K562 (cell line): ENCODE data around the gene PLAC8. TPM values are rescaled to one million over a fixed set of nuclear protein-coding genes. Genes with fewer than 3 reads are reported as not detected.

Source experiments
- ATAC-seq: fragments of 200-7000 bp; cut with Tn5 transposase; 3 replicates; pipeline ENCODE4 v1.9.1; 2020; ENCODE audit warnings: moderate library complexity
- BruUV-seq: library from RNA; stranded (reverse); fragments of 400-500 nt; replicated peaks from 2 replicates; lab custom pipeline; 2021; lab: Mats Ljungman, UMichigan
- CTCF ChIA-PET: fragments of 300-600 bp; formaldehyde crosslinking; extraction: SDS; loops from one replicate; lab custom pipeline; 2021; ENCODE audit warnings: low intra/inter-chr PET ratio; lab: Yijun Ruan, JAX
- POLR2A ChIA-PET: fragments of 300-600, 350-650 bp; sonication (Branson Sonifier 250); formaldehyde crosslinking; extraction: SDS; loops from one replicate; lab custom pipeline; 2021; ENCODE audit warnings: antibody characterized with exemption, inconsistent platforms; lab: Yijun Ruan, JAX
- DNase-seq, 4 experiments: peaks; one replicate each; pipeline versions ENCODE4 v3.0.0 to v3.0.0-alpha.2; 2011 to 2018; ENCODE audit warnings: low spot score in 3 of 4, mixed read lengths in 3 of 4; ENCODE audit errors: extremely low read depth in 1 of 4
- FAIRE-seq: peaks from 2 replicates; lab custom pipeline; 2011; peaks lifted over from hg19 to GRCh38; lab: Jason Lieb, UNC
- H2AFZ ChIP-seq: 2 replicates; pipeline ENCODE4 v1.6.0; 2011; ENCODE audit warnings: low read depth, low read length, control low read depth, inconsistent platforms
- H3K27ac ChIP-seq: fragments of 200-600 bp; 3 replicates; pipeline ENCODE4 v1.8.0; 2011; ENCODE audit warnings: low read depth, mild to moderate bottlenecking, control low read depth, inconsistent platforms, low read length, moderate library complexity, mixed read lengths; ENCODE audit errors: extremely low read depth
- H3K27me3 ChIP-seq, 2 experiments: fragments of 300-600 bp in 1 of 2; 2 replicates in 1 of 2; 3 replicates in 1 of 2; pipeline versions ENCODE4 v1.6.0 to v1.8.0; 2011; ENCODE audit warnings: inconsistent platforms in 2 of 2, low read length in 2 of 2, mild to moderate bottlenecking in 1 of 2, mixed read lengths in 1 of 2, moderate library complexity in 1 of 2; ENCODE audit not compliant: control insufficient read depth in 2 of 2, insufficient read depth in 2 of 2
- H3K36me3 ChIP-seq: fragments of 300-600 bp; 3 replicates; pipeline ENCODE4 v1.8.0; 2011; ENCODE audit warnings: mild to moderate bottlenecking, low read length, inconsistent platforms; ENCODE audit not compliant: control insufficient read depth, insufficient read depth
- H3K4me1 ChIP-seq, 2 experiments: fragments of 200-600 bp in 1 of 2; replicated peaks in 1 of 2; 2 replicates in 1 of 2; 3 replicates in 1 of 2; pipeline versions ENCODE4 v1.5.1 to v1.8.0; 2011; ENCODE audit warnings: inconsistent platforms in 2 of 2, low read length in 2 of 2, mild to moderate bottlenecking in 1 of 2, mixed read lengths in 1 of 2, moderate library complexity in 1 of 2; ENCODE audit not compliant: control insufficient read depth in 2 of 2, insufficient read depth in 2 of 2
- H3K4me2 ChIP-seq: 2 replicates; pipeline ENCODE4 v1.6.1; 2011; ENCODE audit warnings: low read length, control low read depth, inconsistent platforms, mixed read lengths; ENCODE audit not compliant: insufficient read depth
- H3K4me3 ChIP-seq: fragments of 200-600 bp; sonication (generic), shearing (Covaris generic); 2 replicates; pipeline ENCODE4 v1.5.1; 2016; ENCODE audit warnings: control low read depth, inconsistent platforms
- H3K79me2 ChIP-seq: fragments of 200-600 bp; 3 replicates; pipeline ENCODE4 v1.8.0; 2011; ENCODE audit warnings: low read length, inconsistent platforms; ENCODE audit not compliant: control insufficient read depth, insufficient read depth
- H3K9ac ChIP-seq, 2 experiments: 2 replicates each; pipeline versions ENCODE4 v1.6.0 to v1.6.1; 2011; ENCODE audit warnings: low read depth in 2 of 2, low read length in 2 of 2, control low read depth in 1 of 2, inconsistent platforms in 1 of 2, mild to moderate bottlenecking in 1 of 2, mixed read lengths in 1 of 2; ENCODE audit not compliant: insufficient read depth in 1 of 2
- H3K9me1 ChIP-seq: one replicate; pipeline ENCODE4 v1.6.0; 2011; ENCODE audit warnings: inconsistent platforms, mild to moderate bottlenecking, low read length, moderate library complexity; ENCODE audit not compliant: control insufficient read depth, insufficient read depth
- H3K9me3 ChIP-seq: replicated peaks from 2 replicates; pipeline ENCODE4 v1.5.1; 2011; ENCODE audit warnings: low read depth, low read length, inconsistent platforms; ENCODE audit not compliant: control insufficient read depth, insufficient read depth
- H4K20me1 ChIP-seq: replicated peaks from 2 replicates; pipeline ENCODE4 v1.6.1; 2011; ENCODE audit warnings: low read length, inconsistent platforms, mixed read lengths; ENCODE audit not compliant: control insufficient read depth, insufficient read depth
- ARID4B ChIP-seq: sonication (generic); formaldehyde crosslinking; IDR thresholded peaks from 2 replicates; pipeline ENCODE4 v1.8.0; 2022; ENCODE audit warnings: mild to moderate bottlenecking, missing genetic modification reagents
- BRCA1 ChIP-seq, 2 experiments: fragments of 450-650 bp in 1 of 2; sonication (generic) in 1 of 2; formaldehyde crosslinking in 1 of 2; IDR thresholded peaks; 2 replicates each; pipeline versions ENCODE4 v1.5.0 to v1.6.1; 2017 to 2020; ENCODE audit warnings: mild to moderate bottlenecking in 1 of 2, missing genetic modification reagents in 1 of 2
- CCAR2 ChIP-seq: fragments of 200-400 bp; formaldehyde crosslinking; IDR thresholded peaks from 2 replicates; pipeline ENCODE4 v1.6.1; 2017; ENCODE audit warnings: mild to moderate bottlenecking, low read depth, low read length
- EHMT2 ChIP-seq: fragments of 450-650 bp; IDR thresholded peaks from 2 replicates; pipeline ENCODE4 v1.6.1; 2018; ENCODE audit warnings: antibody characterized with exemption
- ETS2 ChIP-seq: IDR thresholded peaks from 2 replicates; pipeline ENCODE4 v1.6.1; 2016; ENCODE audit warnings: borderline replicate concordance, missing genetic modification characterization, mild to moderate bottlenecking, moderate library complexity, missing compliant biosample characterization; ENCODE audit not compliant: poor library complexity, severe bottlenecking
- FOSL1 ChIP-seq: fragments of 200-800 bp; sonication (Bioruptor generic); conservative IDR thresholded peaks from 2 replicates; pipeline ENCODE4 v1.6.1; 2016; ENCODE audit warnings: missing genetic modification characterization, missing compliant biosample characterization
- IRF9 ChIP-seq: fragments of 450-650 bp; IDR thresholded peaks from 2 replicates; pipeline ENCODE4 v1.6.1; 2016; ENCODE audit warnings: missing biosample characterization, missing genetic modification characterization
- NFRKB ChIP-seq: fragments of 450-650 bp; IDR thresholded peaks from 2 replicates; pipeline ENCODE4 v1.6.1; 2016; ENCODE audit warnings: low read depth
- PHF8 ChIP-seq: fragments of 200-600 bp; sonication (generic); IDR thresholded peaks from 2 replicates; pipeline ENCODE4 v1.6.1; 2012; ENCODE audit warnings: mixed run types, mild to moderate bottlenecking, inconsistent platforms, low read length, moderate library complexity, borderline replicate concordance
- SMARCB1 ChIP-seq: IDR thresholded peaks from 2 replicates; pipeline ENCODE4 v1.6.1; 2011; ENCODE audit warnings: improper control_type of control experiment, low read depth; ENCODE audit not compliant: insufficient read length
- YBX1 ChIP-seq: fragments of 450-650 bp; IDR thresholded peaks from 2 replicates; pipeline ENCODE4 v1.7.1; 2016; ENCODE audit warnings: mild to moderate bottlenecking
- ZFX ChIP-seq: sonication (generic); formaldehyde crosslinking; IDR thresholded peaks from 2 replicates; pipeline ENCODE4 v1.8.0; 2022; ENCODE audit warnings: mild to moderate bottlenecking, missing genetic modification reagents, moderate library complexity
- ZNF124 ChIP-seq: sonication (generic); formaldehyde crosslinking; IDR thresholded peaks from 2 replicates; pipeline ENCODE4 v1.8.1; 2022; ENCODE audit warnings: missing genetic modification reagents
- ZNF274 ChIP-seq: IDR thresholded peaks from 2 replicates; pipeline ENCODE4 v1.6.1; 2011; ENCODE audit warnings: low read depth, mild to moderate bottlenecking, low read length, moderate library complexity, borderline replicate concordance
- WGBS: fragments of 100-300 bp; shearing (Covaris generic); methylation state at CpG from one replicate; pipeline ENCODE4 v1.1.6; 2016; ENCODE audit warnings: low coverage, mixed read lengths; ENCODE audit not compliant: insufficient coverage; ENCODE audit errors: missing lambda C conversion rate; 5-methylcytosine and 5-hydroxymethylcytosine counted together
- in situ Hi-C: fragments of 300-500 bp; cut with MboI; formaldehyde crosslinking; loops from 4 replicates; pipeline ENCODE4 v1.15.0; 2018; ENCODE audit warnings: inconsistent platforms, mixed read lengths
- intact Hi-C: fragments of 100-400 bp; cut with micrococcal nuclease; formaldehyde crosslinking; loops from 2 replicates; pipeline ENCODE4 v1.14.2; 2022
- polyA plus RNA-seq, 8 experiments: library from polyadenylated mRNA; depleted of rRNA in 4 of 8; stranded (reverse) in 5 of 8; unstranded in 3 of 8; fragments of >200 nt; fragmentation: Nextera tagmentation in 2 of 8; fragmentation: Illumina TruSeq in 1 of 8; extraction: Ambion mirVana in 2 of 8; extraction: Trizol in 1 of 8; gene quantifications; 2 replicates each; pipeline versions ENCODE4 v1.2.1 to v1.2.3, GENCODE V29; 2011 to 2014; ENCODE audit warnings: inconsistent platforms in 1 of 8, missing spikeins in 1 of 8
- total RNA-seq, 7 experiments: library from RNA; depleted of rRNA in 6 of 7; stranded (reverse); fragments of >200 nt in 6 of 7; fragmentation: Illumina TruSeq in 2 of 7; extraction: Trizol in 2 of 7; gene quantifications; 2 replicates each; pipeline versions ENCODE4 v1.2.1 to v1.2.3, GENCODE V29; 2011 to 2021; ENCODE audit warnings: low replicate concordance in 1 of 7
- TF ChIP-seq, protein P1 (sequence below): fragments of 250-450 bp; sonication (Bioruptor Pico); IDR thresholded peaks from 2 replicates; pipeline ENCODE4 v1.8.0; 2022; ENCODE audit warnings: inconsistent platforms, mild to moderate bottlenecking, moderate library complexity, borderline replicate concordance

PLAC8 gene
- total and polyA plus RNA-seq, 9 of the 15 experiments (the other 6 are each of a cell fraction or from before 2014, with no cell fraction given), result 0.27 to 0.51 TPM; not detected in 7

DNA sequence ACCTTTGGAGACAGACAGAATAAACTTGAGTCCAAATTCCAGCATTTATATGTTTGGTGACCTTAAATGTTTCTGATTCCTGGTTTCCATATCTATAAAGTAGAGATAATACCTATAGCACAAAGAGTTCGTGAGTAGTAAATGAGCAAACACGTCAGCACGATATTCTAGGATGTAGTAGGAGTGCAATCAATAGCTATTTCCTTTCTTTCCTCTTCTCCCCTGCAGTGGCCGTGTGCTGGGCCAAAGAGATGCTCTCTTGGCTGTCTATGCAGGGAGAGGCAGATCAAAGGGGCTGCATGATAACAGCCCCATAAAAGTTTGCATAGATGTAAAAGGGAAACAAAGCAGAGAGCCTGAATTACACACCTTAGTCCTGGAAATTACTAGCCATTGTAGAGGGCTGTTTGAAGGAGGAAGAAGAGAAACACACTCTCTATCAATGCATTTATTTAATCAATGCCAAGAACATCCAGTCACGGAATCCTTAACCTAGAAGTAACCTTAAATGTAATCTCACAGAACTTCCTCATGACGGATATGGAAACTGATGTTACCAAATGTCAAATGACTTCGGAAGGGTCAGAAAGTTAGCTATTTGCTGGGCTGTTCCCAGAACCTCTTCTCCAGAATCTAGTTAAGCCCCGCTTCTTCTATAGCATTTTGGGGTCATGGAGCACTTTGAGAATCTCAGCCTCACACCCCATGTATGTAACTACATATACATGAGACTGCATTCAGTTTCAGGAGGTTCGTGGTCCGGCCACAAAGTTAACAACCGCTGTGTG, 35.5 kb upstream of the PLAC8 start:
- no peaks in the 10 kb centered on the region for H3K79me2 ChIP-seq
- H3K36me3 ChIP-seq, result no peaks in the 10 kb centered on the region
- no peaks in the 10 kb centered on the region for H3K9me3 ChIP-seq
- no peaks in the 10 kb centered on the region for H4K20me1 ChIP-seq
- no peak overlapping the region for H3K9ac ChIP-seq
- DNase-seq (no peak), FAIRE-seq (no peak), ATAC-seq (no peak)
- no peak overlapping the region for H3K4me3 ChIP-seq
- intact Hi-C loops, result no loop called here
- no peaks in the 10 kb centered on the region for H3K4me1 ChIP-seq
- POLR2A ChIA-PET, result interaction anchor here (0.8 to 0.9 kb wide), 2 partner anchors 10 to 298 kb away, joined by 3 to 4 read pairs; no protein-coding TSS in a partner anchor
- no peak overlapping the region for H3K4me2 ChIP-seq
- H3K27ac ChIP-seq, result no peak overlapping the region
- in situ Hi-C loops, result no loop called here
- no TSS peak for BruUV-seq
- CTCF ChIA-PET, result interaction anchor here (0.6 kb wide), 1 partner anchor 332 kb away, joined by 4 read pairs; no protein-coding TSS in a partner anchor
- WGBS, result 2% methylated on average over 11 of the region's 11 CpGs
- no peaks in the 10 kb centered on the region for H3K9me1 ChIP-seq
- peaks cover 23 to 24% of the 10 kb centered on the region in 2 experiments; a peak in 4 of 5 replicates for H3K27me3 ChIP-seq
- no peak overlapping the region for H2AFZ ChIP-seq
- TF ChIP-seq, protein P1, sequence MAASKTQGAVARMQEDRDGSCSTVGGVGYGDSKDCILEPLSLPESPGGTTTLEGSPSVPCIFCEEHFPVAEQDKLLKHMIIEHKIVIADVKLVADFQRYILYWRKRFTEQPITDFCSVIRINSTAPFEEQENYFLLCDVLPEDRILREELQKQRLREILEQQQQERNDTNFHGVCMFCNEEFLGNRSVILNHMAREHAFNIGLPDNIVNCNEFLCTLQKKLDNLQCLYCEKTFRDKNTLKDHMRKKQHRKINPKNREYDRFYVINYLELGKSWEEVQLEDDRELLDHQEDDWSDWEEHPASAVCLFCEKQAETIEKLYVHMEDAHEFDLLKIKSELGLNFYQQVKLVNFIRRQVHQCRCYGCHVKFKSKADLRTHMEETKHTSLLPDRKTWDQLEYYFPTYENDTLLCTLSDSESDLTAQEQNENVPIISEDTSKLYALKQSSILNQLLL (CRISPR knock-in tag), result no peak
- no peak for TF ChIP-seq ZNF274
- no peak for TF ChIP-seq SMARCB1
- TF ChIP-seq ZNF124 (CRISPR knock-in tag), result no peak
- no peak for TF ChIP-seq FOSL1 (tag)
- no peak for TF ChIP-seq IRF9 (tag)
- TF ChIP-seq NFRKB, result no peak
- TF ChIP-seq ETS2 (tag), result no peak
- no peak for TF ChIP-seq BRCA1 (IDR thresholded peaks at IDR 0.05)
- TF ChIP-seq BRCA1 (CRISPR knock-in tag; IDR thresholded peaks at IDR 0.05), result no peak
- TF ChIP-seq EHMT2, result no peak
- TF ChIP-seq YBX1, result no peak
- TF ChIP-seq PHF8, result no peak
- no peak for TF ChIP-seq CCAR2
- TF ChIP-seq ARID4B (CRISPR knock-in tag), result no peak
- no peak for TF ChIP-seq ZFX (CRISPR knock-in tag)
